ENCODE data around the gene POLR2J3. TPM values are rescaled to one million over a fixed set of nuclear protein-coding genes. Genes with fewer than 3 reads are reported as not detected.
"Not testable (repeated sequence)": the region's sequence is repeated elsewhere in the genome, so short reads cannot be mapped to it uniquely, and the experiment has no call there.

The POLR2J3 gene
- total and polyA plus RNA-seq, 9 donors: 4.5 to 209 (median 20.5) TPM

DNA sequence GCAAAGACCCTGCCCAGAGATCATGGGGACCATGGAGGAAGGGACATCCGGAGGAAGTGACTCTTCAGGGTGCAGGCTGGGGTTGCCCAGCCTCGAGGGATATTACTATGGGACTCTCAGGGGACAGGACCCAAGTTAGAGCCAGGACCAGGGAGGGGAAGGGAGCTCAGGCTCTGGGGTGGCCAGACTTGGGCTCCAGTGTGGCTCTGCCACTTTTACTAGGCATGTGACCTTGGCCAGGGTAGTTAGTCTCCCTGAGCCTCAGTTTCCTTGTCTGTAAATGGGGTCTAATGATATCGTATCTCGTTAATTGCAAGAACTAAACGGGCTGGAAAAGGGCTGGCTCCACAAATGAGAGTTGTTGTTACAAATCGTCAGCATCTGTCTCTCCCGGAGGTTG, 38.1 kb upstream of the POLR2J3 start:
- H3K4me3 ChIP-seq; intact Hi-C loops (cut with DNase I); H3K4me1 ChIP-seq (ENCODE audit: insufficient read depth); H3K27ac ChIP-seq; H3K36me3 ChIP-seq; H3K27me3 ChIP-seq; H3K9me3 ChIP-seq: not testable (repeated sequence)
- WGBS, 3 donors: 63 to 64% methylated on average over 3 to 4 of the region's 7 CpGs; no CpG with 5 or more reads in 1 of the 3 donors
- peak in 3 of 5 donors; percentile 9 to 57 (median 12) for DNase-seq

- H3K4me3 ChIP-seq; intact Hi-C loops (cut with DNase I); H3K4me1 ChIP-seq (ENCODE audit: insufficient read depth); H3K27me3 ChIP-seq; H3K9me3 ChIP-seq; H3K36me3 ChIP-seq; H3K27ac ChIP-seq: not testable (repeated sequence)
- 80 to 87% methylated on average over 4 to 5 of the region's 10 CpGs; no CpG with 5 or more reads in 1 of the 3 donors for WGBS, 3 donors
- peak in 1 of 5 donors; percentile 25 for DNase-seq
These were observed 37.4 kb upstream of the POLR2J3 start for GRCh38 chr7:102609734-102610133.

DNA sequence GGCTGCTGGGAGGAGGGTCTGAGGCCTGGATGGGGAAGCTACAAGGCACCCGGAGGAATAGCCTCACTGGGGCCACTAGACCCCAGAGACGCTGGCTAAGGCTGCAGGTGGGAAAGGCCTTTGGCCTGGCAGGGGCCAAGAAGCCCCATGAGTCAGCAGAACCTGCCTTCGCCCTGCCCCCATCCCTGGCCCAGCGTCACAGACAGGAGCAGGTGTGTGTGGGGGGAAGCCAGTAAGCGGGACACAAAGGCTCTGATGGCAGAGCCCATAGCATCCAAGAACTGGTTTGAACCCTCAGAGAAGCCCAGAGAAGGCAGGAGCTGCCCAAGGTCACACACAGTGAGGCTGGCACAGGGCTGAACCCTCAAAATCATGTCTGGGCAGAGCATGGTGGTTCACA, 34.5 kb upstream of the POLR2J3 start:
- DNase-seq; H3K4me1 ChIP-seq (ENCODE audit: insufficient read depth); H3K9me3 ChIP-seq; H3K4me3 ChIP-seq; H3K27me3 ChIP-seq; H3K36me3 ChIP-seq; intact Hi-C loops (cut with DNase I); H3K27ac ChIP-seq: not testable (repeated sequence)
- no CpG with 5 or more reads among the region's 5 CpGs for WGBS, 3 donors

DNA sequence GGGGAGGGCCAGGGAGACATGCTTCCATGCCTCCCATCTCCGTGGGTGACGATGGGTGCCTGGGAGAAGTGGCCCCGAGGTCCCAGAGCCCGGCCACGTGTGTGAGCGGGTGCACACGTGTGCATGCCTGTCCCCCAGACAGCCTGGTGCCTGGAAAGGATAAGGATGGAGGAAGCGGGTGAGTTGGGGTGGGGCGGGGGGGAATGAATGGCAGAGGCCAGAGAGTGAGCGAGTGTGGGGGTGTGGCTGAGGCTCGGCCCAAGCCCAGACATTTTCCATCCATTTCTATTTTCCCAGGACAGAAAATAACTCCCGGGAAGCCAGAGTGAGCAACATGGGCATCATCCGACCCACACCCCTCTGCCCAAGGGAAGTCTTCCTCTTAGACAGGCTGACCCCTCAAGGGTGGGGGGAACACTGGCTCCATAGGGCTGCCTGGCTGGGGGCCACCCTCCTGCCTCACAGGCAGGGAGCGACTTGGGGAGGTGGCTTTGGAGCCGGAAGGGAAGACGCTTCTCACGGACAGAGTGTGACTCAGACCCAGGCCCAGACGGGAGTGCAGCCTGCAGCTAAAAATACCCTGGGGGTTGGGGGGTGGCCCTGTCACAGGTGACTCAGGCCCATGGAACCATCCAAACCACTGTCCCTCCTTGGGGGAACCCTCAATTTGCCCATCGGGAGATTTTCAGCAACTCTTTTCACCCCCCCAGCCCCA, 32.2 kb upstream of the POLR2J3 start:
- DNase-seq, H3K4me3 ChIP-seq: not testable (repeated sequence)
- 46% methylated on average over 5 of the region's 19 CpGs; no CpG with 5 or more reads in 2 of the 3 donors for WGBS, 3 donors

DNA sequence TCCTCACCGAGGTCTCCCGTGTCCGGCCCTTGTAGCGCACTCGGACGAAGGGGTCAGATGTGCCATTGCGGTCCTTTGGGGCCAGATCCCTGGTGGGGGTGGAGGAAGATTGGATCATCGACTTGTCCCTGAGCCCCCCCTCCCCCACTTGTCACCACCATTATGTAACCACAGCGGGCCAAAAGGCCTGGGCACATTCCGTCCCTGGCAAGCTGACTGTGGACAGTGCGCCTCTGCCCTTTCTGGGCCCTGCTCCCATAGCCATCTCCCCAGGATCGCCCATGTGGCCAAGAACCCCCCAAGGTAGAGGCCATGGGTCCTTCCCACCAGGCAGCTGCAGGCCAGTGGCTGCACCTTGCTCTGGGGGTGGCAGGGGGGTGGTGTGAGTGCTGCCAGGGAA, 29.9 kb upstream of the POLR2J3 start:
- H3K27me3 ChIP-seq; H3K36me3 ChIP-seq; H3K4me1 ChIP-seq (ENCODE audit: insufficient read depth); DNase-seq; H3K9me3 ChIP-seq; H3K27ac ChIP-seq; H3K4me3 ChIP-seq; intact Hi-C loops (cut with DNase I): not testable (repeated sequence)
- WGBS, 3 donors: no CpG with 5 or more reads among the region's 12 CpGs

More for the DNA sequence above, 32.2 kb upstream of the POLR2J3 start:
- H3K27ac ChIP-seq; H3K36me3 ChIP-seq; H3K27me3 ChIP-seq; intact Hi-C loops (cut with DNase I); H3K9me3 ChIP-seq; H3K4me1 ChIP-seq (ENCODE audit: insufficient read depth): not testable (repeated sequence)

DNA sequence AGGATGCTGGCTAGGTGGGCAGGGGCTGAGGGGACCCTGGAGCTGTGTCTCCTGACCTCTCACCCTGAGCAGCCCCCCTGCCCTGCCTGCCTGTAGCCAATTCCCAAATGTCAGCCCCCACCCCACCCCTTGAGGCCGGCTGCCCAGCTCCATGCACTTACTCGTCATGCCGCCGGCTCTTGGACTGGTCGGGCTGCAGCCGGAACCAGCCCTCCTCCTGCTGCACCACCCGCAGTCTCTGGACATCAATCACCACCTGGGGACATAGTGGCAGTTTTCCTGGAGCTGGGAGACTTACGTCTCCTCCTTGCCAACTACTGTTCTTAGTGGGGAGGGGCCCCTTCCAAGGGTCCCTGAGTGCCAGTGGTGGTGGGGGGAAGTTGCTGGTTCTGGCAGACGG, 27.3 kb upstream of the POLR2J3 start:
- H3K4me3 ChIP-seq; H3K9me3 ChIP-seq; intact Hi-C loops (cut with DNase I); H3K36me3 ChIP-seq; H3K4me1 ChIP-seq (ENCODE audit: insufficient read depth); H3K27me3 ChIP-seq; DNase-seq; H3K27ac ChIP-seq: not testable (repeated sequence)
- no CpG with 5 or more reads among the region's 9 CpGs for WGBS, 3 donors

- H3K36me3 ChIP-seq; H3K27ac ChIP-seq; H3K4me3 ChIP-seq; H3K27me3 ChIP-seq; intact Hi-C loops (cut with DNase I); DNase-seq; H3K4me1 ChIP-seq (ENCODE audit: insufficient read depth); H3K9me3 ChIP-seq: not testable (repeated sequence)
- 60 to 72% (median 69%) methylated on average over 1 to 5 of the region's 10 CpGs for WGBS, 3 donors
These were observed 23.7 kb upstream of the POLR2J3 start for GRCh38 chr7:102596036-102596435.

- DNase-seq; H3K36me3 ChIP-seq; H3K27ac ChIP-seq; intact Hi-C loops (cut with DNase I); H3K4me1 ChIP-seq (ENCODE audit: insufficient read depth); H3K27me3 ChIP-seq; H3K4me3 ChIP-seq; H3K9me3 ChIP-seq: not testable (repeated sequence)
- WGBS, 3 donors: no CpG with 5 or more reads among the region's 68 CpGs
These were observed 21.4 kb upstream of the POLR2J3 start for GRCh38 chr7:102593637-102594334.

DNA sequence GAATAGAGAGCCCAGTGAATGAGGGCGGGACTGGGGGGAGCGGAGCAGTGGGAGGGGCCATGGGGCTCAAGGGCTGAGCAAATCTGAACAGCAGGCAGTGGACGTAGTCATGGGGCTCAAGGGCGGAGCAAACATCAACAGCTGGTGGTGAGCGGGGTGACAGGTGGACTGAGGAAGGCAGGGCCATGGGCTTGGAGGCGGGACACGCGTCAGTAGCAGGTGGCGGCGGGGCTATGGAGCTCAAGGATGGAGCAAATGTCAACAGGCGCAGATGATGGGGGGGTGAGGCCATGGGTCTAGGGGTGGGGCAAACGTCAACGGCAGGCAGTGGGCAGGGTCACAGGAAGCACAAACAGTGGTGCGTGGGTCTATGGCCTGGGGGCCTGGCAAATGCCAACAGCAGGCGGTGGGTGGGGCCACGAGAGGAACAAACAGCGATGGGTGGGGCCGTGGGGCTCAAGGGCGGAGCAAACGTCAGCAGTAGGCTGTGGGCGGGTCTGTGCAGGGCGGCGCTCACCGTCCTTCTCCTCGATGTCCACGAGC, 20.2 kb upstream of the POLR2J3 start:
- H3K36me3 ChIP-seq; H3K27ac ChIP-seq; H3K4me3 ChIP-seq; H3K4me1 ChIP-seq (ENCODE audit: insufficient read depth); intact Hi-C loops (cut with DNase I); H3K9me3 ChIP-seq; H3K27me3 ChIP-seq: not testable (repeated sequence)
- DNase-seq: peak; percentile 22 to 57 (median 44)
- WGBS, 3 donors: 38 to 50% (median 48%) methylated on average over 4 to 9 of the region's 26 CpGs

DNA sequence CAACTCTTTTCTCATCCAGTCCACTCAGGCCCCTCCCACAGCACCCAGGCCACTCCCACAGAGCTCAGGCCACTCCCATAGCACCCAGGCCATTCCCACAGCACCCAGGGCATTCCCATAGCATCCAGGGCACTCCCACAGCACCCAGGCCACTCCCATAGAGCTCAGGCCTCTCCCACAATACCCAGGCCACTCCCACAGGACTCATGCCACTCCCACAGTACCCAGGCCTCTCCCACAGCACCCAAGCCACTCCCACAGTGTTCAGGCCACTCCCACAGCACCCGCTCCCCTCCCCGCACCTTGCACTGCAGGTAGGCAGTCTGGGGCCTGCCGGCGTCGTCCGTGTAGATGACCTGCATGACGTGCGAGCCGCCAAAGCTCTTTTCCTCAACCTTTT, 17.5 kb upstream of the POLR2J3 start:
- H3K9me3 ChIP-seq; H3K36me3 ChIP-seq; H3K27me3 ChIP-seq; H3K4me1 ChIP-seq (ENCODE audit: insufficient read depth); DNase-seq; H3K4me3 ChIP-seq; intact Hi-C loops (cut with DNase I); H3K27ac ChIP-seq: not testable (repeated sequence)
- no CpG with 5 or more reads among the region's 9 CpGs for WGBS, 3 donors

DNA sequence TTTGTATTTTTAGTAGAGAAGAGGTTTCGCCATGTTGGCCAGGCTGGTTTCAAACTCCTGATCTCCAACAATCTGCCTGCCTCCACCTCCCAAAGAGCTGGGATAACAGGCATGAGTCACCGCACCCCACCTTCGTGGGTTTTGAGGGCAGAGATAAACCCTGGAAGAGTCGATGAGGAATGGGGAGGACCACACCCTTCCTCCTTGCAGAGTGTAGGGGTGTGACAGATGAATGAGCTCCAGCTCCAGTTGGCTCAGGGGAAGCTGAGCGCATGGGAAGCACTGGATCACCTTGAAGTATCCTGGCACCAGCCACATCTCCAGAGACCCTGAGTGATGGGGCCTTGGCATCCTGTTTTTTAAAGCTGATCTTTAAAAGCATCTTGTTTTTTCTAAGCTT, 11.1 kb upstream of the POLR2J3 start:
- H3K4me3 ChIP-seq; intact Hi-C loops (cut with DNase I); H3K27ac ChIP-seq; DNase-seq; H3K36me3 ChIP-seq; H3K27me3 ChIP-seq; H3K9me3 ChIP-seq; H3K4me1 ChIP-seq (ENCODE audit: insufficient read depth): not testable (repeated sequence)
- WGBS, 3 donors: no CpG with 5 or more reads among the region's 5 CpGs

DNA sequence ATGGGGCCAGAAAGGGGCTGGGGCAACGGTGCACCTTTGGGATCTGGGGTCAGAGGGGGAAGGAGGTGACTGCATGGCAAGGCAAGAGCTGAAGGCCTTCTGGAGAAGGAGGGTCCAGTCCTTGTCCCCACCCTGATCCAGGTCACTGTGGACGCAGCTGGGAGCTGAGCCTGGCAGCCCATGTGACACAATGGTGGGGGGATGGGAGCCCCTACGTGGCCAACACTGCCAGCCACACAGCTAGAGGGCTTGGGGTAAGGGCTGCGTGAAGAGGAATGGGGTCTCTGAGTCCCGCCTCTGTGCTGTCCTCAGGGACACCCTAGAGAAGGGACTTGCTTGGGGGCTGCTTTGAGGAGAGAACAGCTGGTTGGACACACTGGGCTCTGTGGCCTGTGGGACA, 9.3 kb upstream of the POLR2J3 start:
- intact Hi-C loops (cut with DNase I); H3K27me3 ChIP-seq; H3K4me1 ChIP-seq (ENCODE audit: insufficient read depth); H3K36me3 ChIP-seq; H3K4me3 ChIP-seq; H3K9me3 ChIP-seq; H3K27ac ChIP-seq; DNase-seq: not testable (repeated sequence)
- no CpG with 5 or more reads among the region's 5 CpGs for WGBS, 3 donors
